ENCODE measurements around the gene BORCS5.

DNA sequence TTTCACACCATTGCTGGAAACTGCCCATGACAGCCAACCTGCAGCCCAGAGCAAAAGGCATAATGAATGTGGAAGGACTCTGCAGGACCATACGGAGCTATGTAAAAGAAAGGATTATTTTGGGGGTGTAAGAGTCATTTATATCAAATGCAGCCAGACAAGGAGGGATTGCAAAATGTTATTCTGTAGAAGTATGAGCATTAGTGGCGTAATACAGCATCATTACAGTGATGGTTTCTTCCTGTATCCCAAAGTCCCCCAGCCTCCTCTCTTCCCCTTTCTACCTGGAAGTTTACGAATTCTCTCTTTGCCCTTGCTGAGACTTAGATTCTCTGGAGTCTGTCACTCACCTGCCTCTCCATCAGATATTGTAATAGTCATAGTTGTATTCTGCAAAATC lies 89.9 kb downstream of the BORCS5 start:
- TF ChIP-seq, protein P1, sequence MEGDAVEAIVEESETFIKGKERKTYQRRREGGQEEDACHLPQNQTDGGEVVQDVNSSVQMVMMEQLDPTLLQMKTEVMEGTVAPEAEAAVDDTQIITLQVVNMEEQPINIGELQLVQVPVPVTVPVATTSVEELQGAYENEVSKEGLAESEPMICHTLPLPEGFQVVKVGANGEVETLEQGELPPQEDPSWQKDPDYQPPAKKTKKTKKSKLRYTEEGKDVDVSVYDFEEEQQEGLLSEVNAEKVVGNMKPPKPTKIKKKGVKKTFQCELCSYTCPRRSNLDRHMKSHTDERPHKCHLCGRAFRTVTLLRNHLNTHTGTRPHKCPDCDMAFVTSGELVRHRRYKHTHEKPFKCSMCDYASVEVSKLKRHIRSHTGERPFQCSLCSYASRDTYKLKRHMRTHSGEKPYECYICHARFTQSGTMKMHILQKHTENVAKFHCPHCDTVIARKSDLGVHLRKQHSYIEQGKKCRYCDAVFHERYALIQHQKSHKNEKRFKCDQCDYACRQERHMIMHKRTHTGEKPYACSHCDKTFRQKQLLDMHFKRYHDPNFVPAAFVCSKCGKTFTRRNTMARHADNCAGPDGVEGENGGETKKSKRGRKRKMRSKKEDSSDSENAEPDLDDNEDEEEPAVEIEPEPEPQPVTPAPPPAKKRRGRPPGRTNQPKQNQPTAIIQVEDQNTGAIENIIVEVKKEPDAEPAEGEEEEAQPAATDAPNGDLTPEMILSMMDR (IDR thresholded peaks at IDR 0.05): no peak
- TF ChIP-seq, protein P2, sequence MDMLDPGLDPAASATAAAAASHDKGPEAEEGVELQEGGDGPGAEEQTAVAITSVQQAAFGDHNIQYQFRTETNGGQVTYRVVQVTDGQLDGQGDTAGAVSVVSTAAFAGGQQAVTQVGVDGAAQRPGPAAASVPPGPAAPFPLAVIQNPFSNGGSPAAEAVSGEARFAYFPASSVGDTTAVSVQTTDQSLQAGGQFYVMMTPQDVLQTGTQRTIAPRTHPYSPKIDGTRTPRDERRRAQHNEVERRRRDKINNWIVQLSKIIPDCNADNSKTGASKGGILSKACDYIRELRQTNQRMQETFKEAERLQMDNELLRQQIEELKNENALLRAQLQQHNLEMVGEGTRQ (IDR thresholded peaks at IDR 0.05): no peak
- TF ChIP-seq NPAS2 (CRISPR knock-in tag; IDR thresholded peaks at IDR 0.05; ENCODE audit: borderline replicate concordance): no peak
- TF ChIP-seq ZSCAN20 (CRISPR knock-in tag; IDR thresholded peaks at IDR 0.05): no peak
- no peak for TF ChIP-seq ZNF302 (CRISPR knock-in tag; IDR thresholded peaks at IDR 0.05)
- no peak for TF ChIP-seq EP300 (IDR thresholded peaks at IDR 0.05)
- no peak for TF ChIP-seq POLR2A (IDR thresholded peaks at IDR 0.05; ENCODE audit: low read length)
